HG02884 (cell line): ENCODE measurements around the gene FBF1.
"Not testable (repeated sequence)": the region's sequence is repeated elsewhere in the genome, so short reads cannot be mapped to it uniquely, and the experiment has no call there.

ENCODE experiments used
- ATAC-seq: cut with Tn5 transposase; IDR thresholded peaks from one replicate; pipeline ENCODE4 v1.9.1; 2021; ENCODE audit warnings: mild to moderate bottlenecking, moderate library complexity; ENCODE audit not compliant: unreplicated experiment

FBF1 gene

DNA sequence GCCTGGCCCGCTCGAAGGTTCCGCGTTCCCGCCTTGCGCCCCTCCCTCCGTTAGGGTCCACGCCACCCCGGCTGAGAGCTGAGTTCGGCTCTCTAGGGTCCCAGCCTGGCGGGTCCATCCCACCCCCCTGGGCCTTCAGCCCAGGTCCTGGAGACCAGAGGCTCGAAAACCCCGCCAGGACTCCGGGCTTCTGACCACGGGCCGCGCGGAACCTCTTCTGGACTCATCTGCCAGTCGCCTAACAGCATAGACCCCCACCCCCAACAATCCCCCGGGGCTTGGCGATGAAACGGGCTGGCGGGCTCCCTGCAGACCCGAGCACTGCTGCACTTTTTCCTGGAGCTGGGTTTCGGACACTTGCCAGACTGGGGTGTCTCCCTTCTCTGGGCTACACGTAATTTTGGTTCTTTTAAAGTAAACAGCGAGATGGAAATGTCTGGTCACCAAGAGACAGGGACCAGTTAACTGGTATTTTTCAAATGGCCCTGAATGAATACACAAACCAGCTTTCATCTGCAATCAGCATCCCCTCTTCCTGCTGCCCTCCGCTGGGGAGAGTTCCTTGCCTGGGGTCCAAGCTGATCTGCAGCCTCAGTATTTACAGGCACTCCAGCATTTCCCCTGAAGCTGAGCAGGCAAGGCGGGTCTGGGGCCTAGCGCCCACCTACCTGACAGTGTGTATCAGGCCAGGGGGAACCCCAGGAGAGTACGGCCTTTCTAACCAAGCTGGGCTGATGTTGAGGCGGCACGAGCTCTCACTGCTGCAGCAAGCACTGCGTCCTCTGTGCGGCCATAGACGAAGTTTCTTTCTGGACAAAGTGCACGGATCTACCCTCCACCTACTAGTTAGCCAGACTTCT lies 43.5 kb downstream of the FBF1 start:
- ATAC-seq, result no peak

DNA sequence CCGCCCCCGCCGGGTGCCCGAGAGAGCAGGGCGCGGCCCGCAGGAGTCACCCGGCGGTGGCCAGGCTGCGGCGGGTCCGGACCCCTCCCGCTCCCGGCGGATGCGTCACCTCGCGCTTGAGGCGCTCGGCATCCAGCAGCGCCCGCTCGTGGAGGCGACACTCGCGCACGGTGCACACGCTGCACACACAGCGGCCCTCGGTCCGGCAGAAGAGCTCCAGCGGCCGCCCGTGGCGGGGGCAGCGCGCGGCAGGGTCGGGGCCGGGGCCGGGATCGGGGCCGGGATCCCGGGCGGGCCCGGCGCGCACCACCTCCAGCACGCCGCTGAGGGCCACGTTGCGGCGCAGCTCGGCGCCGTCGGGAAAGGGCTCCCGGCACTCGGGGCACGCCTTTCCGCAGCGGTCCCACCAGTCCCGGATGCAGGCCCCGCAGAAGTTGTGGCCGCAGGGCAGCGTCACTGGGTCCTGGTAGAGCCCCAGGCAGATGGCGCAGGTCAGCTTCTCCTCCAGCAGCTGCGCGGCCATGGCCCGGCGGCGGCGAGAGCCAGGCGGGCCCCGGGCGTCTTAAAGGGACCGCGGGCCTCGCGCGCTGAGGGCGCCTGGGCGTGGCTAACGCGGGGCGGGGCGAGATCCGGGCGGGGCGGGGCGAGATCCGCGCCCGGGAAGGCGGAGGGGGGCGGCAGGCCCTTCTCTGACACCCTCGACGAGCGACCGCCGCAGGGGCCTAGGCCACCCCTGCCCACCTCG lies 44.3 kb downstream of the FBF1 start, which contains the start of gene TRIM65:
TSS of gene TRIM65 (minus strand) at position 537 of the 745 bp plus-strand sequence. CDS start at position 523, 14 bp downstream.
- ATAC-seq, result peak; percentile 47

DNA sequence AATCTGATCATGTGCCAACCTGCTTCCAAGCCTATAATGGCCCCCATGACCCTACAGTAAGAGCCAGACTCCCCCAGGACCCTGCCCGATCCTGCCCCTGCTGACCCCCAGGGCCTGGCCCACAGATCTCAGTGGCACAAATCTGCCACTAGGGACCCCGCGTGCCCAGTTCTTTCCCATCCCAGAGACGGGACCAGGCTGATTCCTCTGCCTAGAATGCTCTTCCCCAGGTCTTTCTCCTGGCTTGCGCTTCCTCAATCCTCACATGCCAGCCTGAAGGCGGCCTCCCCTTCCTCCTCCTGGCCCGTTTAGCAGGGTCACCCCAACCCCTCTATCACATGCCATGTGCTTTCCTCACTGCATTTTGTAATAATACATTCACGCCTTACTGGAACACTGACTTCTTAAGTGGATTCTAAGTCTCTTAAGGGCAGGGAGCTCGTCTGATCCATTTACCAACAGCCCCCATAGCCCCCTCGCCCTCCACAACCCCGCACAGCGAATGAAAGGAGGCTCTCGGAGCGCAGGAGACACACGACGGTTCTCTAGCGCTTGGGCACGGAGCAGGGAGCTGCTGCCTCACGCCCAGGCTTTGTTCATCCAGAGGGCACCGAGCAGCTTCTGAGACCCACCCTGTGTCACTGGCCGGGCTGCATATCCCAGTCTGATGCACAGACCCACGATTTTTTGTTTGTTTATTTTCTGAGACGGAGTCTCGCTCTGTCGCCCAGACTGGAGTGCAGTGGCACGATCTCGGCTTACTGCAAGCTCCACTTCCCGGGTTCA lies 45.3 kb downstream of the FBF1 start:
- ATAC-seq, result no peak

DNA sequence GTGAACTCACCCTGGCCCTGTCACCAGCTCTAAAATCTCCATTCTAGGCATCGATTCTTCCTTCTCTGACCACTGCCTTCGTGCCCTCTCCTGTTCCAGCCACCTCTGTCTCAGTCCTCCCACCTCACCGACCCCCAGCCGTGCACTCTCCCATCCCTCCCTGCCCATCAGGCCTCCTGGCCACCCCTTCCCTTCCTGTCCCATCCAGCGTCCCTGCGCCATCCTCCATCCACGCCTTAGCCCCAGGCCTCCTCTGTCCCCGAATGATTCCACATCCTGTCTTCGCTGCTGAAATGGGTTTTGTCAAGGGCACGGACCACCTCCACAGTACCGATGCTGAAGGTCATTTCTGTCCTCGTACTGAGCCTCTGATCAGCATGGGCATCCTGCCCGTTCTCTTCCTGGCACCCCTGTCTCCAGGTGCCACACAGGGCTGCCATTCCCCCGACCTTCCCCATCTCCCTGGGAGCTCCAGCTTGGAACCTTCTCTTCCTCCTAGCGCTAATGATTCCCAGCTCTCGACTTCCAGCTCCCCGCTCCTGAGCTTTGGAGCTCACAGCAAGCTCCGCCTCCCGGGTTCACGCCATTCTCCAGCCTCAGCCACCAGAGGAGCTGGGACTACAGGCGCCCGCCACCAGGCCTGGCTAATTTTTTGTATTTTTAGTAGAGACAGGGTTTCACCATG lies 46.7 kb downstream of the FBF1 start:
- no peak for ATAC-seq

DNA sequence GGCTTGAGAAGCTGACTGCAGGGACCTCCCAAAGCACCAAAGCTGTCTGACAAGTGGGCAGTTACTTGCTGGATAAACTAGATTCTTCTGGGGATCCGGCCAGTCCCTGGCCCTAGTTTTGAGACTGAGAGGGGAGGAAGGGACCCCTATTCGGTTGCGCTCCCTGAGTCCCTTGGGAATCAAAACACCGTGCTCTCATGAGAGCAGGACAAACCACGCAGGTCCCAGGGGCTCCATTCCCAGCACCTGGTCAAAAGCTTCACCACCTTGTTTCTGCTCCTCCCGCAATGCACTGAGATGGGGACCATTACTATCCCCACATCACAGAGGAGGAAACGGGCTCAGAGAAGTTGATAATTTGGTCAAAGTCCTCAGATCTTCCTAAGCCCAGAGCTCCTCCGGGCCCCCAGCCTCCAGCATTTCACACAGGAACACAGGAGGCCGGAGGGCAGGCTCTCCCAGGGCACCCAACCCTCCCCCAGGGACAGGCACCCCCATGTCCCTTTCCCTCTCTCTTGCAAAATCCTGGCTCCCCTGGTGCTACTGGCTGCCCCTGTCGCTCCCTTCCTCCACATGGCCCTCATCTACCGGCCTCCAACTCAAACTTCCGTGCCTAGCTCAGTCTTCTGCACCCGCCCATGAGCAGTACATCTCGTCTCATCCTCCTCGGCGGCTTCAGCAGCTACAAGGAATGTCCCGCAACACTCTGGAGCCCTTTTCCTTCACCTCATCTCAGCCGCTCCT lies 47.4 kb downstream of the FBF1 start:
- ATAC-seq, result no peak

DNA sequence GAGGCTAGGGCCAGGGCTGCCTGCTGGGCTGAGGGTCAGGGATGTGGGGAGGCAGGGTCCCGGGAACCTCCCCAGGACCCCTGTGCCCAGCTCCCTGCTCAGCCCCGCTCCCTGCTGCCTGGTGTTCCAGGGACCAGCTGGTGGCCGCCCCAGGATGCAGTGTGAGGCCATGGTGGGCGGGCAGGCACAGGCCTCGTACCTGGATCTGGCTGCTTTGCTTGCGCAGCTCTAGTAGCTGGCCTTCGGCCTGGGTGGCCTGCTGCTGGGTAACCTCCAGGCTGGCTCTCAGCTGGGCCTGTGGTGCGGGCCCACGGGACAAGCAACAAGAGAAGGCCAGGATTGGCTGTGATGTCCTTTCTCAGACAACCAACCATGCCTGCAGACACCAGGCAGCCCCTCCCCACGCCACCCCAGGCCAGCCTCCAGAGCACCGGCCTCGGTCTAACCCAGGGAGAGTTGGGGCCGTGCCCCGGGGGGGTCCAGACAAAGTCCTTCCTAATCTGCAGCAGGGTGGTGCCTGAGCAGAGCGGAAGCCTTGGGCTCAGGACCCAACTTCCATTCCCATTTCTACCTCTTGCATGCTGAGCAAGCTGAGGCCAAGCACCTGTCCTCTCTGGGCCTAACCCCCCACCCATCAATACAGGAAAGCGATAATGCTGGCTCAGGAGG lies 48.2 kb downstream of the FBF1 start:
- no peak for ATAC-seq

DNA sequence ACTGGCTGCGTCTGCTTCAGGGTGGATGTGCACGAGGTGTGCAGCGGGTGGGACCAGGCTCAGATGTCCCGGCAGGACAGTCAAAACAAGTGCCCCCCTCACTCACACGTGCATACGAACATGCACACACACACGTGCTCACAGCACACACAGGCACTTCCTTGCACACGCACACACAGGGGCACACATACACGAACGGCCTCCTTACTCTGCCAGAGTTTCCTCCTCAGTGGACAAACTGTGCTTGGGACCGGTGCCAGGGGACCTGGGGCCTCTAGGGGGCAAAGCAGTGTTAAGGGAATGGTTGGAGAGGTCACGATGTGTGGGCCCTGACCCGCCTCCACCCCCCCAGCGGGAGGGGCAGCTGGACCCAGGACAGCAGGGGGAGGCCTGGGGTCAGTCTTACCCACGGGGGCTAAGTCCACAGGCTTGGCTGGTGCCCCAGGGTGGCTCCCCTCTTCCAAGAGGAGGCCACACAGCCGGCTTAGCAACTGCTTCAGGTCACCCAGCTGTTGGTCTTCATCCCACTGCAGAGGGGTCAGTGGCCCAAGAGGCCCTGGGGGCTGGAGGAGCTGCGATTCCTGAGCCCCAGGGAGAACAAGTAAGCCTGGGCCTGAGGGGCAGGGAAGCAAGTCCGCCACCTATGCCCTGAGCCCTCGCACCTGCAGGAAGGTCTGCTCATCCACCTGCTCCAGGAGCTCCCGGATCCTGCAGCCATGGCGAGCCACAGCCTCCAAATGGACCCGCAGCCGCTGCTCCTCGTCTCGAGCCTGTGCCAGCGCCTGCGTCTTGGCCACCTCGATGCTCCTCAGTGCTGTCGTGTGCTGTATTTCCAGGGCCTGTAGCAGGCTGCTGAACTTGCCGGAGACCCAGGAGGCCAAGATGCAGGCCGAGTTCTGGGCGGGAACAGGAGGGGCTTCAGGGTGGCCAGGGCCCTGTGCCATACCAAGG lies 49.0 kb downstream of the FBF1 start:
- no peak for ATAC-seq

DNA sequence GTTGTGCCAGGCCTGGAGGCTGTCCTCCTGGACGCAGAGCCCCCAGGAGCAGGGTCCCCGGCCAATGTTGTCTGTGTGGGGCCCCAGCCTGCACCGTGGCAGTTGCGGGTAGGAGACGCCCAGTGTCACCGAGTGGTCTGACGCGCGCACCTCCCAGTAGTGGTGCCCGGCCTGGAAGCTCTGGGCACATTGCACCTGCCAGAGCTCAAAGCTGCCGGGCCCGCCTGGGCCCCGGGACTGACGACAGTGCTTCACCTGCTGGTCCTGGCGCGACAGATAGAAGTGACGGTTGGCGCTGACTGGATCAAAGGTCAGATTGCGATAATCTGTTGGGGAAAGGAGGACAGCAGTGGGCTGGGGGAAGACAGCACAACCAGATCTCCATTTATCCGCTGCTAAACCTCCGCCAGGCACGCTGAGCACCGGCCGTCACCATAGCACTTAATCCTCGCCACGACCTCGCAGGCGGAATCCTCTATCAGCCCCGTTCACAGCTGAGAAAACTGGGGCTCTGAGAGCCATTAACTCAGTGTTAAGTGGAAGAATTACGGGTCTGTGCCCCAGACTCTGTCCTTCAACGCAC lies 49.7 kb downstream of the FBF1 start:
- ATAC-seq, result no peak

DNA sequence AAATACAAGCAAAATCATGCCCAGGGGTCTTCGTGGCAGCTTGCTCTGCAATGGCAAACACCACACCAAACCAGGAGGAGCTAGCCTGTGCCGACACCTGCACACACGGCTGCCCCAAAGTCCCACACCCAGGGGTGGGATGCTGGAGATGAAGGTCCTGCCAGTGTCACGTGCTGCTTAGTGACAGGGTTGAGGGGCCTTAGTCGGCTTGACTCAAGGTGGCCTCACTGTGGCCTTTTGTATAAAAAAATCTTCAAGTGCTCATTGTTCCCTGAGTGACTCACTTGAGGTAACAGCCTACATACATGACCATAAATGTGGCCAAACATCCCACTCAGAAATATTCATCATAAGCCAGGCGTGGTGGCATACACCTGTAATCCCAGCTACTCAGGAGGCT lies 51.4 kb downstream of the FBF1 start:
- no peak for ATAC-seq

DNA sequence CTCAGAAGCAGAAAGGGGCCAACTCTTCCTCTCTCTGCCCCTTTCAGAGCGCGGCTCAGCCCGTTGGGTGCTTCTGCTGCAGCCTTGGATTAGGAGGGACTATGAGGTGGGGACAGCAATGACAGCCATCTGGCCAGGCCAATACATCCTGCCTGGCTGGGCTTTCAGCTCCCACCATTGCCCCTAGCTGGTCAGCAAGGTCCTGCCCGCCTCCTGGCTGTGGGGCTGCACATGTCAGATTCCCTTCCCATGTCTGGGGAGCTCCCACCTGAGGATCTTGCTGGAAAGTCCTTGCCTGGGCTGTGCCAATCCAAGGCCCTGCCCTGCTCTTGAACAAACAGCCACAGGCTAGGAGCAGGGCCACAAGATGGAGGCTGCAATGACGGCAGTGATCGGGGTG lies 52.4 kb downstream of the FBF1 start:
- ATAC-seq, result no peak

DNA sequence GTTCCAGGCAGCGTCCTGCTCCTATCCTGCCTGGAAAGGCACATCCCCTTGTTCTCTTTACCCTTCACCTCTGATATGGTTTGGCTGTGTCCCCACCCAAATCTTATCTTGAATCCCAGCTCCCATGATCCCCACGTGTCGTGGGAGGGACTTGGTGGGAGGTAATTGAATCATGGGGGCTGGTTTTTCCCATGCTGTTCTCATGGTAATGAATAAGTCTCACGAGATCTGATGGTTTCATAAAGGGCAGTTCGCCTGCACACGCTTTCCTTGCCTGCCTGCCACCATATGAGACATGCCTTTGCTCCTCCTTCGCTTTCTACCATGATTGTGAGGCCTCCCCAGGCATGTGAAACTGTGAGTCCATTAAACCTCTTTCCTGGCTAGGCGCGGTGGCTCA lies 55.0 kb downstream of the FBF1 start:
- not testable (repeated sequence) for ATAC-seq

DNA sequence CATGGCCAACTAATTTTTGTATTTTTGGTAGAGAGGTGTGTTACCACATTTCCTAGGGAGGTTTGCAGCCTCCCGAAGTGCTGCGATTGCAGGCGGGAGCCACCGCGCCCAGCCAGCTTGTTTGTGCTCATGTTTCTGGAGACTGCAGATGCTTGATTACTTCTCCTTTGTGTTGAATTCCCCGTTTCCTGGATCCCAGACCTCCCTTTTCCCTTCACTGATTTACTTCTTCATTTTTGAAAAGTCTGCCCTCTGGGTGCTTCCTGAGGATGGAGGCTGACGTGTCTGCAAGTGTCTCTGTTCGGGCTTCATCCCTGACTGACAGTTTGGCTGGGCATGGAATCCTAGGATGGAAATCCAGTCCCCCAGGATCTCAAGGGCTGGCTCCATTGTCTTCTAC lies 55.4 kb downstream of the FBF1 start:
- ATAC-seq, result no peak

DNA sequence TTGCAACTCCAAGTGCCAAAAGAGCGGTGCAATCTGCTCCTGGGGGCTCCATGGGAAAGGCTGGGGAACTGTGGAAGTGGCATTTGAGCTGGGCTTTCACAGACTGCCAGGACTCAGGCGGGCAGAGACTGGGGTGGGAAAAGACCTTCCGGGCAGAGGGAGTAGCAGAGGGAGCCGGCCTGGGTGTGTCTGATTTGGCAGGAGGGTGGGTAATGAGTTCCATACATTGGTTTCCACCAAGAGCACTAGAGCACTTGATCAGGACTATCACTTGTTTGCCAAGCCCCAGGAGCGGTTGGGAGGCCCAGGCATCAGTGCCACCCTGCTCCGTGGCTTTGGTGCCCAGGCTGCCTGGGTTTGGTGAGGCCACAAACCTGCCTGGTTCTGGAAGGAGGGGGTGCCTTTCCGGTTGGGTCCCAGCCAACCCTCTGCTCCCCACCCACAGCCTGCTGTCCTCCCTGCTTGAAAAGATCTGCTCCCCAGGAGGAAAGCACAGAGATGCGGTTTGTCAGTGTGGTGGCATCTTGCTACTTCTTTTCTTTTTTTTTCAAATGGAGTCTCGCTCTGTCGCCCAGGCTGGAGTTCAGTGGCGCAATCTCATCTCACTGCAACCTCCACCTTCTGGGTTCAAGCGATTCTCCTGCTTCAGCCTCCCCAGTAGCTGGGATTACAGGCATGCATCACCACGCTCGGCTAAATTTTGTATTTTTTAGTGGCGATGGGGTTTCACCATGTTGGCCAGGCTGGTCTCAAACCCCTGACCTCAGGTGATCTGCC lies 59.0 kb downstream of the FBF1 start:
- ATAC-seq, result no peak

DNA sequence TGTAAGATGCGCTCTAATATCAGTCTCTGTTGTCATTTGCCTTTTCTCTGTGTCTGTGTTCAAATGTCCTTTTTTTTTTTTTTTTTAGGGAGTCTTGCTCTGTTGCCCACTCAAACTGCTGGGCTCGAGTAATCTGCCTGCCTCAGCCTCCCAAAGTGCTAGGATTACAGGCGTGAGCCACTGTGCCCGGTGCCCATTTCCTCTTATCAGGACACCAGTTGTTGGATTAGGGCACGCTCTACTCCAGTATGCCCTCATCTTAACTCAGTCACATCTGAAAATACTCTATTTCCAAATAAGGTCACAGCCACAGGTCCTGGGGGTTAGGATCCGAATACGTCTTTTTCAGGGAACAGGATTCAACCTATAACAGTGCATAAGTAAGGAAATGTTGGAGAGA lies 60.6 kb downstream of the FBF1 start:
- ATAC-seq, result no peak

DNA sequence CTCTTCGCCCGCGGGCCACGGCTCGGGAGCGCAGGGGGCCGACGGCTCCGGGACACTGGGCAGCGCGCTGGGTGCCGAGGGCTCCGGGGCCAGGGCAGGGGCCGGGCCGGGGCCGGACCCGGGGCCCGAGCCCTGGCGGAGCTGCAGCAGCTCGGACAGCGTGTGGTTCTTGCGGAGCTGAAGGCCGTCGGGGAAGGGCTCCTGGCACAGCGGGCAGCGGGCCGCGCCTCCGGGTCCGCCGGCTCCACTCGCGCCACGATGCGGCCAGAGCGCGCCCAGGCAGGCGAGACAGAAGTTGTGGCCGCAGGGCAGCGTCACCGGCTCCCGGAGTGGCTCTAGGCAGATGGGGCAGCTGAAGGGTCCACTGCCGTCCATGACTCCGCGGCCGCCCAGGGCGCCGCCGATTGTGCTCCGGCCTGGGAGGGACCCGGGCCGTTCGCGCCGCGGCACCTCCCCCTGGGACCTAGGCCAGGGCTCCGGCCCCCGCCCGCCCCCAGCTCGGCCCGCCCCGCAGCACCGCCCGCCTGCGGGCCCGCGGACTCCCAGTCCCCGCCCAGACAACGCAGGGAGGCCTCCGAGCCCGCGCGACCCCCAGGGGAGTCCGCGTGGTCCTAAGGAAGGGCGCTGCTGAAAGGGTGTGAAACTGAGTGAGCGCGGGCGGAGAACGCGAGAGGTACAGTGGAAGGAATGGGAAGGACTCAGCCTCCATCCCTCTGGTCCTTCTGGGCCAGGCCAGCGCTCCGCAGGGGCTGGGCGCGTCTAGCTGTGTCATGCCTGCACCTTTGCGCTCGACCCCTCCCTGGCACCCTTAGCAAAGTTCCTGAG lies 62.5 kb downstream of the FBF1 start, which contains the start of gene TRIM47:
TSS of gene TRIM47 (minus strand) at position 408 of the 825 bp plus-strand sequence. CDS start at position 375, 33 bp downstream.
- no peak for ATAC-seq

DNA sequence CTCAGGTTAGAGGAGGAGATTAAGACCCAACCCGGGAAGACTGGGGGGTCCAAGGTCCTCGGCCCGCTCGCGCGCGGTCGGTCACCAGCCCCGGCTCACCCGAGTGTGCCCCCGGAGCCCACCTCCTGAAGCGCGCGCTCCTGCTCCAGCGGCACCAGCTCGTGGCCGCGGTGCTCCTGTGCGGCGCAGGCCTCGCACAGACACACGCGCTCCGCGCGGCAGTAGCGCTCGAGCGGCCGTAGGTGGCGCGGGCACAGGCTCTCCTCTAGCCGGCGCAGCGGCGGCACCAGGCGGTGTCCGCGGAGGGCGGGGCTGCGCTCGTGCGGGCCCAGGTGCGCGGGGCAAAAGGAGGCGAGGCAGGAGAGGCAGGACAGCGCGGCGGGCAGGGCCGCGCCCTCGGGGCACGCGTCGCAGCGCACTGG lies 63.1 kb downstream of the FBF1 start:
- peak; percentile 55 for ATAC-seq
